ENCODE results near the gene UBE3B.
A peak's percentile ranks its signal among the peaks of the same experiment; 100 is the strongest.

Gene UBE3B

DNA sequence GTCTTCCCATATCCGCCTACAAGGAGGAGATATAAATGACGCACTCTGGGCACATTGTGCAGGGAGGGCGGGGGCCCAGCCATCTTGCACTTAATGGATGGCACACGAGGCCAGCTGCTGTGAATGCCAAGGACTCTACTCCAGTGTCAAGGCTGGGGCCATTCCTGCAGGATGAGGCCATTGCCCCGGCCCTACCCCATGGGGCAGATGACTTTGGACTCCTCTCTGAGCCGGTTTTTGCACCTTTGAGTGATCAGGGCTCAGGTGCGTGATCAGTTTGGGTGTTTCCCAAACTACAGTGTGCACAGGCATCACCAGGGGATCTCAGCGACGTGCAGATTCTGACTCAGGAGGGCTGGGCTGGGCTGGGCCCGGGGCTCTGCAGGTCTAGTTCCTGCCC lies 79.8 kb downstream of the UBE3B start:
- Histone ChIP-seq H3K27me3 (ENCODE audit: insufficient read depth, low read length, poor library complexity, severe bottlenecking) (no peaks in the 10 kb centered on the region), H3K4me3 (ENCODE audit: low read length, poor library complexity, severe bottlenecking) (no peak overlapping the region), H3K9me2 (replicated peaks; ENCODE audit: low read depth, low read length) (no peaks in the 10 kb centered on the region), H3K79me2 (ENCODE audit: insufficient read depth, low read length) (no peaks in the 10 kb centered on the region), H4K20me1 (ENCODE audit: insufficient read depth, low read length, poor library complexity, severe bottlenecking) (no peaks in the 10 kb centered on the region), H3F3A (ENCODE audit: low read depth) (no peaks in the 10 kb centered on the region), H3K9me3 (ENCODE audit: insufficient read depth, low read depth, low read length) (no peaks in the 10 kb centered on the region), H3K9ac (ENCODE audit: low read depth, low read length, poor library complexity, severe bottlenecking) (no peak overlapping the region), H3K4me1 (ENCODE audit: insufficient read depth, low read length, poor library complexity, severe bottlenecking) (peaks cover 9% of the 10 kb centered on the region), H2AFZ (ENCODE audit: low read length) (no peak overlapping the region), H3K36me3 (ENCODE audit: insufficient read depth, low read length) (peaks cover 11% of the 10 kb centered on the region; the same call in 1 of the 2 replicates), H3K4me2 (ENCODE audit: low read depth, low read length, poor library complexity, severe bottlenecking) (no peak overlapping the region)
- TF ChIP-seq, protein P1, sequence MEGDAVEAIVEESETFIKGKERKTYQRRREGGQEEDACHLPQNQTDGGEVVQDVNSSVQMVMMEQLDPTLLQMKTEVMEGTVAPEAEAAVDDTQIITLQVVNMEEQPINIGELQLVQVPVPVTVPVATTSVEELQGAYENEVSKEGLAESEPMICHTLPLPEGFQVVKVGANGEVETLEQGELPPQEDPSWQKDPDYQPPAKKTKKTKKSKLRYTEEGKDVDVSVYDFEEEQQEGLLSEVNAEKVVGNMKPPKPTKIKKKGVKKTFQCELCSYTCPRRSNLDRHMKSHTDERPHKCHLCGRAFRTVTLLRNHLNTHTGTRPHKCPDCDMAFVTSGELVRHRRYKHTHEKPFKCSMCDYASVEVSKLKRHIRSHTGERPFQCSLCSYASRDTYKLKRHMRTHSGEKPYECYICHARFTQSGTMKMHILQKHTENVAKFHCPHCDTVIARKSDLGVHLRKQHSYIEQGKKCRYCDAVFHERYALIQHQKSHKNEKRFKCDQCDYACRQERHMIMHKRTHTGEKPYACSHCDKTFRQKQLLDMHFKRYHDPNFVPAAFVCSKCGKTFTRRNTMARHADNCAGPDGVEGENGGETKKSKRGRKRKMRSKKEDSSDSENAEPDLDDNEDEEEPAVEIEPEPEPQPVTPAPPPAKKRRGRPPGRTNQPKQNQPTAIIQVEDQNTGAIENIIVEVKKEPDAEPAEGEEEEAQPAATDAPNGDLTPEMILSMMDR (conservative IDR thresholded peaks at IDR 0.05; ENCODE audit: low read length): no peak
- TF ChIP-seq EZH2phosphoT487 (IDR thresholded peaks at IDR 0.05; ENCODE audit: borderline replicate concordance): no peak

DNA sequence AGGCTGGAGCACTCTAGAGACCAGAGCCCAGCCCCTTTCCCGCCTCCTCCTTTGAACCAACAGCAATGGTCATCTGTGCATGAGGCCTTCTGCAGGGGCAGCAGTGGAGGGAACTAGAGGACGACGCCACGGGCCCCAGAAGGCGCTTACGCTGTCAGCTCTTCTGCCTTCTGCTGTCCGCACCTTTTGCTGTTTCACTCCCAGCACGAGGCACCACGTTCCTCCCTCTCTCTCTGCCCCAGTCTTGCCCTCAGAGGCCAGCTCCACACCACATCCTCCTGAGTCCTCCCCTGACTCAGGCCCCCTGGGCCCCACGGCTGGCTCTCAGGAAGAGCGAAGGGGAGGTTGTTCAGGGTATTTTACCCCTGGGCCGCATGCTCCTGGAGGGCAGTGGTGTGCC lies 80.4 kb downstream of the UBE3B start:
- peak overlapping the region; percentile 19 for H3K9ac ChIP-seq (ENCODE audit: low read depth, low read length, poor library complexity, severe bottlenecking)
- H3K36me3 ChIP-seq (ENCODE audit: insufficient read depth, low read length): peaks cover 17% of the 10 kb centered on the region; the same call in 1 of the 2 replicates
- H3F3A ChIP-seq (ENCODE audit: low read depth): no peaks in the 10 kb centered on the region

DNA sequence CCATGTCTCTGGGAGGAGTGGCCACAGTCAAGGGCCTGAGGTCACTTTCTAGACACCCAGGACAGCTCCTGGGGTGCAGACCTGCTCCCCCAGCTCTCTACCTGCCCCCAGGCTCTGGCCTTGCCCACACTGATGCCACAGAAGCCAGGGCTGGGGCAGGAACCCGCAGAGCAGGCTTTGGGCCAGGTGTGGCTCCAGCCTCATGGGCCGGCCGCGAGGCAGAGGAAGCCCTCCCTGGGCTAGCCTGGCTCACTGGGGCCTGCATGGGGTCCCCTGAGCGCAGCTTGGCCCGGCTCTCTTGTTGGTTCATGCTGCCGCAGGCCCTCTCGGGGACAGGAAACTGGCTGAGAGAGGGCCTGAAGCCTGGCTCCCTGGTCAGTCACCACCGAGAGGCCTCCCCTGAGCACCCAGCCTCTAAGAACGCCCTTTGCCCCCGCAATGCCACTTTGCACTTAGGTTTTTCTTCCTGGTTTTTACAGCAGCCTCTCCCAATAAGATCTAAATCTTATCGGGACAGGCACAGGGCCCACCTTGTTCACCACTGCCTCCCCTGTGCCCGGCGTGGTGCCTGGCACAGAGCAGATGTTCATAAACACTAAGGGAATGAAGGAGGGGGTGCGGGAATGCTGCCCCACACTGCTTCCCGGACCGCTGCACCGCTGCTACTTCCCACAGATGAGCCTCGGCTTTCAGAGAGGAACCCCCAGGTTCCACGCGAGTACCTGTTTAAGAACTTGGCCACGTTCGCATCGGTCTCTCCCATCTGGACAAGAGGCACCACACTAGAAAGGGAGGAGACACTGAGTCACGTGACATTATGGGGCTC lies 81.2 kb downstream of the UBE3B start:
- H3K4me1 ChIP-seq (ENCODE audit: insufficient read depth, low read length, poor library complexity, severe bottlenecking): peaks cover 9% of the 10 kb centered on the region
- H2AFZ ChIP-seq (ENCODE audit: low read length): no peak overlapping the region
- peak overlapping the region; percentile 38 for H3K4me2 ChIP-seq (ENCODE audit: low read depth, low read length, poor library complexity, severe bottlenecking)
- peak overlapping the region; percentile 19 for H3K9ac ChIP-seq (ENCODE audit: low read depth, low read length, poor library complexity, severe bottlenecking)
- H3K4me3 ChIP-seq (ENCODE audit: low read length, poor library complexity, severe bottlenecking): no peak overlapping the region
- H3K27me3 ChIP-seq (ENCODE audit: insufficient read depth, low read length, poor library complexity, severe bottlenecking): no peaks in the 10 kb centered on the region
- H3K9me2 ChIP-seq (replicated peaks; ENCODE audit: low read depth, low read length): no peaks in the 10 kb centered on the region
- no peak for TF ChIP-seq EZH2phosphoT487 (IDR thresholded peaks at IDR 0.05; ENCODE audit: borderline replicate concordance)
- TF ChIP-seq, protein P1 (conservative IDR thresholded peaks at IDR 0.05; ENCODE audit: low read length): no peak
- peaks cover 20% of the 10 kb centered on the region; the same call in 1 of the 2 replicates for H3K36me3 ChIP-seq (ENCODE audit: insufficient read depth, low read length)
- H4K20me1 ChIP-seq (ENCODE audit: insufficient read depth, low read length, poor library complexity, severe bottlenecking): no peaks in the 10 kb centered on the region
- H3K9me3 ChIP-seq (ENCODE audit: insufficient read depth, low read depth, low read length): no peaks in the 10 kb centered on the region
- H3K79me2 ChIP-seq (ENCODE audit: insufficient read depth, low read length): no peaks in the 10 kb centered on the region
- H3F3A ChIP-seq (ENCODE audit: low read depth): no peaks in the 10 kb centered on the region

More for the DNA sequence above, 80.4 kb downstream of the UBE3B start:
- Histone ChIP-seq H3K9me2 (replicated peaks; ENCODE audit: low read depth, low read length) (no peaks in the 10 kb centered on the region), H4K20me1 (ENCODE audit: insufficient read depth, low read length, poor library complexity, severe bottlenecking) (no peaks in the 10 kb centered on the region), H3K4me1 (ENCODE audit: insufficient read depth, low read length, poor library complexity, severe bottlenecking) (peaks cover 9% of the 10 kb centered on the region), H3K4me2 (ENCODE audit: low read depth, low read length, poor library complexity, severe bottlenecking) (peak overlapping the region; percentile 38), H3K9me3 (ENCODE audit: insufficient read depth, low read depth, low read length) (no peaks in the 10 kb centered on the region), H3K4me3 (ENCODE audit: low read length, poor library complexity, severe bottlenecking) (no peak overlapping the region), H3K27me3 (ENCODE audit: insufficient read depth, low read length, poor library complexity, severe bottlenecking) (no peaks in the 10 kb centered on the region), H2AFZ (ENCODE audit: low read length) (no peak overlapping the region), H3K79me2 (ENCODE audit: insufficient read depth, low read length) (no peaks in the 10 kb centered on the region)
- TF ChIP-seq EZH2phosphoT487 (IDR thresholded peaks at IDR 0.05; ENCODE audit: borderline replicate concordance): no peak
- TF ChIP-seq, protein P1 (conservative IDR thresholded peaks at IDR 0.05; ENCODE audit: low read length): no peak
